HL-60 (cell line): ENCODE measurements around the gene TMEM132D.

ENCODE experiments used
- DNase-seq, 2 experiments: peaks; one replicate each; pipeline ENCODE4 v3.0.0-alpha.2; 2010 to 2020; ENCODE audit warnings: low read depth in 1 of 2, low spot score in 1 of 2
- H3K27ac ChIP-seq: fragments of 250-450 bp; sonication (Bioruptor Pico); replicated peaks from 2 replicates; pipeline ENCODE4 v1.5.1; 2020; ENCODE audit warnings: mild to moderate bottlenecking, moderate library complexity
- H3K27me3 ChIP-seq: fragments of 250-450 bp; sonication (Bioruptor Pico); 2 replicates; pipeline ENCODE4 v1.5.1; 2021; ENCODE audit warnings: mild to moderate bottlenecking, moderate library complexity; ENCODE audit not compliant: insufficient read depth, poor library complexity, severe bottlenecking
- H3K4me3 ChIP-seq: replicated peaks from 2 replicates; pipeline ENCODE4 v1.5.1; 2011; ENCODE audit warnings: mild to moderate bottlenecking, control low read depth, low read length; ENCODE audit not compliant: insufficient read depth
- CTCF ChIP-seq: IDR thresholded peaks from one replicate; pipeline ENCODE4 v1.5.1; 2011; ENCODE audit warnings: low read length, control low read depth, inconsistent platforms; ENCODE audit not compliant: insufficient read depth
- GABPA ChIP-seq: IDR thresholded peaks from 2 replicates; pipeline ENCODE4 v1.6.1; 2012; ENCODE audit warnings: low read depth
- POLR2AphosphoS5 ChIP-seq: IDR thresholded peaks from 2 replicates; pipeline ENCODE4 v1.6.1; 2012; ENCODE audit warnings: low read depth
- REST ChIP-seq: IDR thresholded peaks from 2 replicates; pipeline ENCODE4 v1.6.1; 2012; ENCODE audit warnings: low read depth; ENCODE audit not compliant: insufficient replicate concordance
- SPI1 ChIP-seq: IDR thresholded peaks from 2 replicates; pipeline ENCODE4 v1.6.1; 2012; ENCODE audit warnings: low read depth, mild to moderate bottlenecking, borderline replicate concordance

Gene TMEM132D

GRCh38 chr12:129169928-129170327 is 733.9 kb downstream of the TMEM132D start:
- no peak for TF ChIP-seq POLR2AphosphoS5
- no peak for TF ChIP-seq SPI1
- no peak for TF ChIP-seq REST
- no peak for TF ChIP-seq CTCF
- TF ChIP-seq GABPA: no peak
- H3K27me3 ChIP-seq: no peaks in the 10 kb centered on the region
- no peak overlapping the region for H3K27ac ChIP-seq
- H3K4me3 ChIP-seq: no peak overlapping the region
- no peak for DNase-seq

GRCh38 chr12:129163861-129164260 is 740.0 kb downstream of the TMEM132D start:
- DNase-seq: no peak
- H3K4me3 ChIP-seq: no peak overlapping the region
- H3K27me3 ChIP-seq: no peaks in the 10 kb centered on the region
- H3K27ac ChIP-seq: no peak overlapping the region
- TF ChIP-seq SPI1 (no peak), POLR2AphosphoS5 (no peak), CTCF (no peak), REST (no peak), GABPA (no peak)

GRCh38 chr12:129163461-129163860 is 740.4 kb downstream of the TMEM132D start:
- Histone ChIP-seq H3K27ac (no peak overlapping the region), H3K4me3 (no peak overlapping the region)
- TF ChIP-seq GABPA (no peak), CTCF (no peak), POLR2AphosphoS5 (no peak), SPI1 (no peak)

GRCh38 chr12:129162805-129163204 is 741.0 kb downstream of the TMEM132D start:
- Histone ChIP-seq H3K27ac (no peak overlapping the region), H3K27me3 (no peaks in the 10 kb centered on the region), H3K4me3 (no peak overlapping the region)
- TF ChIP-seq REST: no peak
- no peak for TF ChIP-seq CTCF
- TF ChIP-seq SPI1: no peak
- TF ChIP-seq POLR2AphosphoS5: no peak
- TF ChIP-seq GABPA: no peak
- DNase-seq: no peak

More at GRCh38 chr12:129163461-129163860, 740.4 kb downstream of the TMEM132D start:
- DNase-seq: no peak
- no peaks in the 10 kb centered on the region for H3K27me3 ChIP-seq
